A549 (cell line): ENCODE data around the gene IL4.

Experiments
- CHD2 ChIP-seq: fragments of 150-350 bp; IDR thresholded peaks from 2 replicates; pipeline ENCODE4 v1.6.1; 2014; ENCODE audit warnings: low read length; ENCODE audit not compliant: partially characterized antibody
- CTCF ChIP-seq: fragments of >200 bp; sonication (Bioruptor Twin); formaldehyde crosslinking; IDR thresholded peaks from 3 replicates; pipeline ENCODE4 v1.5.1; 2016
- HOXB5 ChIP-seq: fragments of 250-450 bp; sonication (Bioruptor Pico); IDR thresholded peaks from 2 replicates; pipeline ENCODE4 v1.5.0; 2020; ENCODE audit warnings: mild to moderate bottlenecking, moderate library complexity
- JUNB ChIP-seq: fragments of >200 bp; sonication (Bioruptor Twin); formaldehyde crosslinking; IDR thresholded peaks from 2 replicates; pipeline ENCODE4 v1.6.1; 2016
- MYC ChIP-seq: IDR thresholded peaks from 2 replicates; pipeline ENCODE4 v1.6.1; 2012; ENCODE audit warnings: mild to moderate bottlenecking, inconsistent platforms, low read length, improper control_type of control experiment, borderline replicate concordance
- POLR2A ChIP-seq: IDR thresholded peaks from 2 replicates; pipeline ENCODE4 v1.6.1; 2012; ENCODE audit warnings: mild to moderate bottlenecking, low read length
- REST ChIP-seq: fragments of 200-600 bp; sonication (generic); IDR thresholded peaks from 2 replicates; pipeline ENCODE4 v1.6.1; 2016; ENCODE audit warnings: antibody characterized with exemption, mild to moderate bottlenecking, moderate library complexity
- SMC3 ChIP-seq: fragments of >200 bp; sonication (Bioruptor Twin); formaldehyde crosslinking; IDR thresholded peaks from 3 replicates; pipeline ENCODE4 v1.6.1; 2018; ENCODE audit warnings: inconsistent platforms
- TF ChIP-seq, protein P1 (sequence below): fragments of 150-350 bp; IDR thresholded peaks from 2 replicates; pipeline ENCODE4 v1.6.1; 2014; ENCODE audit warnings: low read depth, mild to moderate bottlenecking, low read length
- TF ChIP-seq, protein P2 (sequence below): fragments of >200 bp; sonication (Bioruptor Twin); formaldehyde crosslinking; IDR thresholded peaks from 2 replicates; pipeline ENCODE4 v1.6.1; 2016

GRCh38 chr5:132641841-132642240, 31.9 kb upstream of the IL4 start:
- no peak for TF ChIP-seq JUNB
- TF ChIP-seq CTCF, result no peak
- no peak for TF ChIP-seq SMC3
- TF ChIP-seq REST, result no peak
- no peak for TF ChIP-seq CHD2
- no peak for TF ChIP-seq HOXB5 (CRISPR knock-in tag)
- TF ChIP-seq POLR2A, result no peak
- TF ChIP-seq, protein P1, sequence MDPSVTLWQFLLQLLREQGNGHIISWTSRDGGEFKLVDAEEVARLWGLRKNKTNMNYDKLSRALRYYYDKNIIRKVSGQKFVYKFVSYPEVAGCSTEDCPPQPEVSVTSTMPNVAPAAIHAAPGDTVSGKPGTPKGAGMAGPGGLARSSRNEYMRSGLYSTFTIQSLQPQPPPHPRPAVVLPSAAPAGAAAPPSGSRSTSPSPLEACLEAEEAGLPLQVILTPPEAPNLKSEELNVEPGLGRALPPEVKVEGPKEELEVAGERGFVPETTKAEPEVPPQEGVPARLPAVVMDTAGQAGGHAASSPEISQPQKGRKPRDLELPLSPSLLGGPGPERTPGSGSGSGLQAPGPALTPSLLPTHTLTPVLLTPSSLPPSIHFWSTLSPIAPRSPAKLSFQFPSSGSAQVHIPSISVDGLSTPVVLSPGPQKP, result no peak
- TF ChIP-seq MYC, result no peak
- TF ChIP-seq, protein P2, sequence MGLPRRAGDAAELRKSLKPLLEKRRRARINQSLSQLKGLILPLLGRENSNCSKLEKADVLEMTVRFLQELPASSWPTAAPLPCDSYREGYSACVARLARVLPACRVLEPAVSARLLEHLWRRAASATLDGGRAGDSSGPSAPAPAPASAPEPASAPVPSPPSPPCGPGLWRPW, result no peak
